Left colon (tissue), 2 donors: ENCODE measurements around the gene RYR3. TPM values are rescaled to one million over a fixed set of nuclear protein-coding genes. Genes with fewer than 3 reads are reported as not detected.

ENCODE experiments used
- ATAC-seq: fragments of 200-7000 bp; cut with Tn5 transposase; one replicate; pipeline ENCODE4 v1.9.1; 2020; ENCODE audit warnings: mild to moderate bottlenecking, moderate library complexity
- DNase-seq, 2 donors: peaks; one replicate each; pipeline ENCODE4 v3.0.0-alpha.2; 2020
- intact Hi-C, 2 donors: fragments of 100-400 bp; cut with DNase I in 1 of 2; cut with micrococcal nuclease in 1 of 2; formaldehyde crosslinking; loops; one replicate each; pipeline versions ENCODE4 v1.11.2 to v1.14.0; 2022; cut with DNase I, micrococcal nuclease
- total RNA-seq, 2 donors: library from RNA; stranded (reverse); fragmentation: NEBNext Ultra II Directional; extraction: Animal tissue kit (Norgen Biotek cat#: 25700); gene quantifications; one replicate each; pipeline ENCODE4 v1.2.1, GENCODE V29; 2021
- donor health status: DM: no; HTN: no; CAD: no.
- donor health status: DM: yes; HTN: yes; CAD: no.

Gene RYR3
- total RNA-seq, 2 donors from 2014 or later = 0.27 to 2.2 TPM

GRCh38 chr15:33753012-33753411, 442.2 kb downstream of the RYR3 start:
- ATAC-seq (no peak), DNase-seq (no peak)
- intact Hi-C loops = no loop called here

GRCh38 chr15:33754242-33754641, 443.5 kb downstream of the RYR3 start:
- DNase-seq = no peak
- intact Hi-C loops = no loop called here
- no peak for ATAC-seq

GRCh38 chr15:33756961-33757360, 446.2 kb downstream of the RYR3 start:
- ATAC-seq (no peak), DNase-seq (no peak)
- intact Hi-C loops = no loop called here

- no peak for DNase-seq
- intact Hi-C loops = no loop called here
- no peak for ATAC-seq
Measured at GRCh38 chr15:33757516-33758232, 446.9 kb downstream of the RYR3 start.

- DNase-seq (no peak), ATAC-seq (no peak)
- intact Hi-C loops = no loop called here
Measured at GRCh38 chr15:33766389-33766788, 455.6 kb downstream of the RYR3 start.

GRCh38 chr15:33768670-33769190, 458.0 kb downstream of the RYR3 start:
- intact Hi-C loops = no loop called here
- no peak for DNase-seq
- ATAC-seq = no peak

- intact Hi-C loops = no loop called here
- ATAC-seq (no peak), DNase-seq (no peak)
Measured at GRCh38 chr15:33773969-33774368, 463.2 kb downstream of the RYR3 start.

- ATAC-seq (no peak), DNase-seq (no peak)
- intact Hi-C loops = no loop called here
Measured at GRCh38 chr15:33778852-33779251, 468.1 kb downstream of the RYR3 start.

GRCh38 chr15:33780011-33780768, 469.4 kb downstream of the RYR3 start:
- ATAC-seq (no peak), DNase-seq (no peak)
- intact Hi-C loops = no loop called here

GRCh38 chr15:33782966-33783365, 472.2 kb downstream of the RYR3 start:
- ATAC-seq = no peak
- DNase-seq = no peak
- intact Hi-C loops = no loop called here

GRCh38 chr15:33785366-33785765, 474.6 kb downstream of the RYR3 start:
- ATAC-seq (no peak), DNase-seq (no peak)
- intact Hi-C loops = no loop called here

GRCh38 chr15:33788906-33789540, 478.3 kb downstream of the RYR3 start:
- intact Hi-C loops = no loop called here
- DNase-seq = no peak
- ATAC-seq = no peak

- intact Hi-C loops = no loop called here
- no peak for ATAC-seq
- no peak for DNase-seq
Measured at GRCh38 chr15:33794453-33794852, 483.7 kb downstream of the RYR3 start.

- intact Hi-C loops = no loop called here
- DNase-seq (no peak), ATAC-seq (no peak)
Measured at GRCh38 chr15:33795070-33795469, 484.3 kb downstream of the RYR3 start.

- ATAC-seq (no peak), DNase-seq (no peak)
- intact Hi-C loops = no loop called here
Measured at GRCh38 chr15:33797651-33798050, 486.9 kb downstream of the RYR3 start.

- no peak for ATAC-seq
- intact Hi-C loops = no loop called here
Measured at GRCh38 chr15:33801954-33802353, 491.2 kb downstream of the RYR3 start.

GRCh38 chr15:33807665-33808064, 496.9 kb downstream of the RYR3 start:
- ATAC-seq (no peak), DNase-seq (no peak)
- intact Hi-C loops = no loop called here

More at GRCh38 chr15:33801954-33802353, 491.2 kb downstream of the RYR3 start:
- DNase-seq = no peak

GRCh38 chr15:33808720-33809457, 498.1 kb downstream of the RYR3 start:
- intact Hi-C loops = no loop called here
- DNase-seq = no peak
- no peak for ATAC-seq

GRCh38 chr15:33810073-33810595, 499.4 kb downstream of the RYR3 start:
- ATAC-seq = no peak
- DNase-seq = no peak
- intact Hi-C loops = no loop called here
